HepG2 (cell line): ENCODE results near the gene LHFPL2. TPM values are rescaled to one million over a fixed set of nuclear protein-coding genes. Genes with fewer than 3 reads are reported as not detected.

Experiments used
- CBX5 ChIP-seq: sonication (generic); formaldehyde crosslinking; IDR thresholded peaks from 2 replicates; pipeline ENCODE4 v1.4.0; 2020; ENCODE audit warnings: missing genetic modification reagents, borderline replicate concordance
- DRAP1 ChIP-seq: IDR thresholded peaks from 2 replicates; pipeline ENCODE4 v1.6.1; 2016; ENCODE audit warnings: missing genetic modification reagents, missing compliant biosample characterization
- FOSL1 ChIP-seq: sonication (generic); formaldehyde crosslinking; IDR thresholded peaks from 2 replicates; pipeline ENCODE4 v1.9.0; 2021; ENCODE audit warnings: missing genetic modification reagents, borderline replicate concordance
- FOSL2 ChIP-seq: sonication (generic); formaldehyde crosslinking; IDR thresholded peaks from 2 replicates; pipeline ENCODE4 v1.4.0; 2020; ENCODE audit warnings: missing genetic modification reagents
- HNF1A ChIP-seq, 2 experiments: sonication (generic) in 1 of 2; formaldehyde crosslinking in 1 of 2; IDR thresholded peaks; 2 replicates each; pipeline versions ENCODE4 v1.4.0 to v1.6.1; 2016 to 2020; ENCODE audit warnings: borderline replicate concordance in 1 of 2, low read depth in 1 of 2, mild to moderate bottlenecking in 1 of 2, missing genetic modification reagents in 1 of 2
- IRF2 ChIP-seq: IDR thresholded peaks from 2 replicates; pipeline ENCODE4 v1.6.1; 2018; ENCODE audit warnings: missing genetic modification reagents, missing compliant biosample characterization
- MXD4 ChIP-seq: IDR thresholded peaks from 2 replicates; pipeline ENCODE4 v1.6.1; 2016; ENCODE audit warnings: mild to moderate bottlenecking, missing biosample characterization, missing genetic modification reagents
- NFE2 ChIP-seq: sonication (generic); formaldehyde crosslinking; IDR thresholded peaks from 2 replicates; pipeline ENCODE4 v1.4.0; 2020; ENCODE audit warnings: missing genetic modification reagents
- NKX3-1 ChIP-seq: sonication (generic); formaldehyde crosslinking; IDR thresholded peaks from 2 replicates; pipeline ENCODE4 v1.5.0; 2020; ENCODE audit warnings: missing genetic modification reagents
- NR2F1 ChIP-seq, 2 experiments: fragments of 450-650 bp in 1 of 2; formaldehyde crosslinking in 1 of 2; IDR thresholded peaks; 2 replicates each; pipeline versions ENCODE4 v1.5.0 to v1.6.1; 2016 to 2020; ENCODE audit warnings: mild to moderate bottlenecking in 1 of 2, missing compliant biosample characterization in 1 of 2, missing genetic modification reagents in 1 of 2, moderate library complexity in 1 of 2
- PHF5A ChIP-seq: IDR thresholded peaks from one replicate; pipeline ENCODE4 v1.6.1; 2018; ENCODE audit warnings: low read depth, missing genetic modification reagents; ENCODE audit not compliant: unreplicated experiment
- SNRNP70 ChIP-seq: fragments of 200-400 bp; formaldehyde crosslinking; IDR thresholded peaks from 2 replicates; pipeline ENCODE4 v1.6.1; 2017; ENCODE audit warnings: mild to moderate bottlenecking, low read depth, low read length, moderate library complexity
- ZBTB38 ChIP-seq: sonication (generic); formaldehyde crosslinking; IDR thresholded peaks from 2 replicates; pipeline ENCODE4 v1.5.1; 2020; ENCODE audit warnings: mild to moderate bottlenecking, missing genetic modification reagents
- ZFP82 ChIP-seq: sonication (generic); formaldehyde crosslinking; IDR thresholded peaks from 2 replicates; pipeline ENCODE4 v1.5.1; 2020; ENCODE audit warnings: mild to moderate bottlenecking, missing genetic modification reagents, borderline replicate concordance
- ZKSCAN1 ChIP-seq: fragments of 150-350 bp; IDR thresholded peaks from 2 replicates; pipeline ENCODE4 v1.6.1; 2014; ENCODE audit warnings: low read length
- ZNF296 ChIP-seq: sonication (generic); formaldehyde crosslinking; conservative IDR thresholded peaks from 2 replicates; pipeline ENCODE4 v1.5.0; 2020; ENCODE audit warnings: mild to moderate bottlenecking, missing genetic modification reagents
- ZNF547 ChIP-seq: sonication (generic); formaldehyde crosslinking; IDR thresholded peaks from 2 replicates; pipeline ENCODE4 v1.5.1; 2020; ENCODE audit warnings: mild to moderate bottlenecking, missing genetic modification reagents
- ZNF816 ChIP-seq: sonication (generic); formaldehyde crosslinking; IDR thresholded peaks from 2 replicates; pipeline ENCODE4 v1.8.0; 2022; ENCODE audit warnings: missing genetic modification reagents, mild to moderate bottlenecking, borderline replicate concordance
- ZSCAN5A ChIP-seq: sonication (generic); formaldehyde crosslinking; IDR thresholded peaks from 2 replicates; pipeline ENCODE4 v1.8.0; 2022; ENCODE audit warnings: mild to moderate bottlenecking, missing genetic modification reagents, borderline replicate concordance
- polyA plus RNA-seq, 8 experiments: library from polyadenylated mRNA; depleted of rRNA in 3 of 8; stranded (reverse) in 7 of 8; unstranded in 1 of 8; fragments of >200 nt; fragmentation: Illumina TruSeq in 4 of 8; extraction: Trizol in 4 of 8; gene quantifications; 2 replicates each; pipeline versions ENCODE4 v1.2.1 to v1.2.3, GENCODE V29; 2011 to 2016; ENCODE audit warnings: low read depth in 4 of 8, missing spikeins in 1 of 8, mixed read lengths in 1 of 8; ENCODE audit not compliant: insufficient read depth in 1 of 8
- total RNA-seq, 5 experiments: library from RNA; depleted of rRNA; stranded (reverse); fragments of >200 nt; fragmentation: Illumina TruSeq; extraction: Trizol; gene quantifications; 2 replicates each; pipeline ENCODE4 v1.2.3, GENCODE V29; 2016; ENCODE audit warnings: low read depth in 1 of 5
- TF ChIP-seq, protein P1 (sequence below): sonication (generic); formaldehyde crosslinking; IDR thresholded peaks from 2 replicates; pipeline ENCODE4 v1.8.0; 2022; ENCODE audit warnings: missing genetic modification reagents, mild to moderate bottlenecking, moderate library complexity, borderline replicate concordance

LHFPL2 gene
- total and polyA plus RNA-seq, 2 of the 13 experiments (the other 11 are each of a cell fraction or from before 2014, with no cell fraction given), result 6.0 to 20.0 TPM

DNA sequence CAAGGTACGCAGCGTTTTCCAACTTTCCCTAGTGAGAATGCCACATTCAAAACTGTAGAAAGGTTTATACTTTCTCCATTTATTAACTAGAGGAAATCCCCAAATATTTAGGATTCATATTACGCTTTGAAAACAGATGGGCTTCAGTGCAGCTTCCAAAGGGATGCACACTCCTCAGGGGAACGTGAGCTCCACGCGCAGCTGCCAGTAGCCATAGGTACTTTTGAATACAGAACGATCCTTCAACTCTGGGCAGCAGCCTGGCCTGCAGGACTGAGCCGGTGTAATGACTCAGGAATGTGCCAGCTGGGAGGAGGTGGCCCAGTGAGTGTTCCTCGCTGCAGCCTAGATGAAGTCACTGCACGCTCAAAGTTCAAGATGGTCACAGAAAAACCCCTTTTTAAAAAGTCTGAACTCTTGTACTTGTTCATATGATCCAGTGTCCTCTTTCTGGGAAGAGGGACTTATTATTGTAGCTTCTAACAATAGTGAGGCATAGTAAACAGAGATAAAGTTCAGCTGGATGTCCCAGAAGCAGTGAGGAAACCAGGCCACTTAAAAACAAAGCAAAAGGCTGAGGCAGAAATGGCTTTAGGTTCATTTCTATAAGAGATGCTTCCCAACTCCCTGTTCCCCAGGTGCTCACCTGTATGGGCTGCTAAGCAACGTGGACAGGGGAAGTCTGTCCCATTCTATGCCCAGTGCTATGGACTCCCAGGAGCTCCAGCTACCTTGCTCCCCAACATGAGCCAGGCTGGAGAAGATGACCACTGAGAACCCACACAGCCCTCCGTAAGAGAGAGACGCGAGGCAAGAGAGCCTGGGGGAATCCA, 130.0 kb downstream of the LHFPL2 start (continued):
- TF ChIP-seq PHF5A (CRISPR knock-in tag), result peak; percentile 27
- TF ChIP-seq ZNF816, result 0 out of 2 replicates have a peak, but pooled peaks have one; percentile 59
- TF ChIP-seq NR2F1 (CRISPR knock-in tag; IDR thresholded peaks at IDR 0.05), result peak in 1 of 2 experiments; percentile 28; a peak in 1 of 4 replicates
- TF ChIP-seq SNRNP70, result no peak
- TF ChIP-seq, protein P1, sequence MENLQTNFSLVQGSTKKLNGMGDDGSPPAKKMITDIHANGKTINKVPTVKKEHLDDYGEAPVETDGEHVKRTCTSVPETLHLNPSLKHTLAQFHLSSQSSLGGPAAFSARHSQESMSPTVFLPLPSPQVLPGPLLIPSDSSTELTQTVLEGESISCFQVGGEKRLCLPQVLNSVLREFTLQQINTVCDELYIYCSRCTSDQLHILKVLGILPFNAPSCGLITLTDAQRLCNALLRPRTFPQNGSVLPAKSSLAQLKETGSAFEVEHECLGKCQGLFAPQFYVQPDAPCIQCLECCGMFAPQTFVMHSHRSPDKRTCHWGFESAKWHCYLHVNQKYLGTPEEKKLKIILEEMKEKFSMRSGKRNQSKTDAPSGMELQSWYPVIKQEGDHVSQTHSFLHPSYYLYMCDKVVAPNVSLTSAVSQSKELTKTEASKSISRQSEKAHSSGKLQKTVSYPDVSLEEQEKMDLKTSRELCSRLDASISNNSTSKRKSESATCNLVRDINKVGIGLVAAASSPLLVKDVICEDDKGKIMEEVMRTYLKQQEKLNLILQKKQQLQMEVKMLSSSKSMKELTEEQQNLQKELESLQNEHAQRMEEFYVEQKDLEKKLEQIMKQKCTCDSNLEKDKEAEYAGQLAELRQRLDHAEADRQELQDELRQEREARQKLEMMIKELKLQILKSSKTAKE (CRISPR knock-in tag), result peak; percentile 32; the same call in 1 of the 2 replicates
- peak; percentile 52; the same call in 1 of the 2 replicates for TF ChIP-seq ZSCAN5A (CRISPR knock-in tag)
- no peak for TF ChIP-seq ZNF547 (CRISPR knock-in tag)
- peak; percentile 92 for TF ChIP-seq FOSL2 (CRISPR knock-in tag)
- TF ChIP-seq DRAP1 (CRISPR knock-in tag), result peak; percentile 62
- peak; percentile 74; the same call in 1 of the 2 replicates for TF ChIP-seq ZFP82 (CRISPR knock-in tag)
- 0 out of 2 replicates have a peak, but pooled peaks have one; percentile 26 for TF ChIP-seq MXD4 (CRISPR knock-in tag)
- no peak for TF ChIP-seq ZKSCAN1
- 0 out of 2 replicates have a peak, but pooled peaks have one; percentile 38 for TF ChIP-seq FOSL1 (CRISPR knock-in tag)
- TF ChIP-seq ZBTB38 (CRISPR knock-in tag), result peak; percentile 24; the same call in 1 of the 2 replicates
- peak; percentile 86; the same call in 1 of the 2 replicates for TF ChIP-seq CBX5 (CRISPR knock-in tag)
- no peak for TF ChIP-seq ZNF296 (CRISPR knock-in tag)
- TF ChIP-seq NFE2 (CRISPR knock-in tag), result no peak
- TF ChIP-seq IRF2, result peak; percentile 70; the same call in 1 of the 2 replicates
- TF ChIP-seq NKX3-1 (CRISPR knock-in tag), result peak; percentile 67; the same call in 1 of the 2 replicates
- TF ChIP-seq HNF1A (IDR thresholded peaks at IDR 0.05; ENCODE audit: low read depth), result 0 out of 2 replicates have a peak, but pooled peaks have one; percentile 15
- TF ChIP-seq HNF1A (CRISPR knock-in tag; IDR thresholded peaks at IDR 0.05; ENCODE audit: borderline replicate concordance), result peak; percentile 64; the same call in 1 of the 2 replicates
